ENCODE measurements around the gene PPP1R13B. TPM values are rescaled to one million over a fixed set of nuclear protein-coding genes. Genes with fewer than 3 reads are reported as not detected.

Gene PPP1R13B
- total and polyA plus RNA-seq, 2 experiments from 2014 or later, result 2.0 to 8.5 TPM

DNA sequence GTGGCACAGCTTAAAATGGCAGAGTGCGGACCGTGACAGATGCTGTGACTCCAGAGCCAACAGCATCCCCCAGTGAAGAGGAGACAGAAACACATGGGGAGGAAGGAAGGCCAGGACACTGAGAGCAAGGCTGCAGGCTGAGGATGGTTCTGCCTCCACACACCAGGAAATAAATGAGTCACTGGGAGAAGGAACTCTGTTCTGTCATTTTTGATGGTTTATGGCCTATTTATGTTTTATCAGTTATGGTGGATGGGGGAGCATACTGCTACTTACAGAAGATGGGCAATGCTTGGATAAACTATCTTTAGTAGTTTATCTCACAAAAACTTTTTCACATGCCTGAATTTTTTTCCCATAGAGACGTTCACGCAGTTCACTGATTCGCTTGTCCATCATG lies 97.9 kb downstream of the PPP1R13B start (continued):
- TF ChIP-seq, protein P1, sequence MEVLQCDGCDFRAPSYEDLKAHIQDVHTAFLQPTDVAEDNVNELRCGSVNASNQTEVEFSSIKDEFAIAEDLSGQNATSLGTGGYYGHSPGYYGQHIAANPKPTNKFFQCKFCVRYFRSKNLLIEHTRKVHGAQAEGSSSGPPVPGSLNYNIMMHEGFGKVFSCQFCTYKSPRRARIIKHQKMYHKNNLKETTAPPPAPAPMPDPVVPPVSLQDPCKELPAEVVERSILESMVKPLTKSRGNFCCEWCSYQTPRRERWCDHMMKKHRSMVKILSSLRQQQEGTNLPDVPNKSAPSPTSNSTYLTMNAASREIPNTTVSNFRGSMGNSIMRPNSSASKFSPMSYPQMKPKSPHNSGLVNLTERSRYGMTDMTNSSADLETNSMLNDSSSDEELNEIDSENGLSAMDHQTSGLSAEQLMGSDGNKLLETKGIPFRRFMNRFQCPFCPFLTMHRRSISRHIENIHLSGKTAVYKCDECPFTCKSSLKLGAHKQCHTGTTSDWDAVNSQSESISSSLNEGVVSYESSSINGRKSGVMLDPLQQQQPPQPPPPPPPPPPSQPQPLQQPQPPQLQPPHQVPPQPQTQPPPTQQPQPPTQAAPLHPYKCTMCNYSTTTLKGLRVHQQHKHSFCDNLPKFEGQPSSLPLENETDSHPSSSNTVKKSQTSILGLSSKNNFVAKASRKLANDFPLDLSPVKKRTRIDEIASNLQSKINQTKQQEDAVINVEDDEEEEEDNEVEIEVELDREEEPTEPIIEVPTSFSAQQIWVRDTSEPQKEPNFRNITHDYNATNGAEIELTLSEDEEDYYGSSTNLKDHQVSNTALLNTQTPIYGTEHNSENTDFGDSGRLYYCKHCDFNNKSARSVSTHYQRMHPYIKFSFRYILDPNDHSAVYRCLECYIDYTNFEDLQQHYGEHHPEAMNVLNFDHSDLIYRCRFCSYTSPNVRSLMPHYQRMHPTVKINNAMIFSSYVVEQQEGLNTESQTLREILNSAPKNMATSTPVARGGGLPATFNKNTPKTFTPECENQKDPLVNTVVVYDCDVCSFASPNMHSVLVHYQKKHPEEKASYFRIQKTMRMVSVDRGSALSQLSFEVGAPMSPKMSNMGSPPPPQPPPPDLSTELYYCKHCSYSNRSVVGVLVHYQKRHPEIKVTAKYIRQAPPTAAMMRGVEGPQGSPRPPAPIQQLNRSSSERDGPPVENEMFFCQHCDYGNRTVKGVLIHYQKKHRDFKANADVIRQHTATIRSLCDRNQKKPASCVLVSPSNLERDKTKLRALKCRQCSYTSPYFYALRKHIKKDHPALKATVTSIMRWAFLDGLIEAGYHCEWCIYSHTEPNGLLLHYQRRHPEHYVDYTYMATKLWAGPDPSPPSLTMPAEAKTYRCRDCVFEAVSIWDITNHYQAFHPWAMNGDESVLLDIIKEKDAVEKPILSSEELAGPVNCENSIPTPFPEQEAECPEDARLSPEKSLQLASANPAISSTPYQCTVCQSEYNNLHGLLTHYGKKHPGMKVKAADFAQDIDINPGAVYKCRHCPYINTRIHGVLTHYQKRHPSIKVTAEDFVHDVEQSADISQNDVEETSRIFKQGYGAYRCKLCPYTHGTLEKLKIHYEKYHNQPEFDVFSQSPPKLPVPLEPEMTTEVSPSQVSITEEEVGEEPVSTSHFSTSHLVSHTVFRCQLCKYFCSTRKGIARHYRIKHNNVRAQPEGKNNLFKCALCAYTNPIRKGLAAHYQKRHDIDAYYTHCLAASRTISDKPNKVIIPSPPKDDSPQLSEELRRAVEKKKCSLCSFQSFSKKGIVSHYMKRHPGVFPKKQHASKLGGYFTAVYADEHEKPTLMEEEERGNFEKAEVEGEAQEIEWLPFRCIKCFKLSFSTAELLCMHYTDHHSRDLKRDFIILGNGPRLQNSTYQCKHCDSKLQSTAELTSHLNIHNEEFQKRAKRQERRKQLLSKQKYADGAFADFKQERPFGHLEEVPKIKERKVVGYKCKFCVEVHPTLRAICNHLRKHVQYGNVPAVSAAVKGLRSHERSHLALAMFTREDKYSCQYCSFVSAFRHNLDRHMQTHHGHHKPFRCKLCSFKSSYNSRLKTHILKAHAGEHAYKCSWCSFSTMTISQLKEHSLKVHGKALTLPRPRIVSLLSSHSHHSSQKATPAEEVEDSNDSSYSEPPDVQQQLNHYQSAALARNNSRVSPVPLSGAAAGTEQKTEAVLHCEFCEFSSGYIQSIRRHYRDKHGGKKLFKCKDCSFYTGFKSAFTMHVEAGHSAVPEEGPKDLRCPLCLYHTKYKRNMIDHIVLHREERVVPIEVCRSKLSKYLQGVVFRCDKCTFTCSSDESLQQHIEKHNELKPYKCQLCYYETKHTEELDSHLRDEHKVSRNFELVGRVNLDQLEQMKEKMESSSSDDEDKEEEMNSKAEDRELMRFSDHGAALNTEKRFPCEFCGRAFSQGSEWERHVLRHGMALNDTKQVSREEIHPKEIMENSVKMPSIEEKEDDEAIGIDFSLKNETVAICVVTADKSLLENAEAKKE (CRISPR knock-in tag; IDR thresholded peaks at IDR 0.05), result no peak
- TF ChIP-seq, protein P2, sequence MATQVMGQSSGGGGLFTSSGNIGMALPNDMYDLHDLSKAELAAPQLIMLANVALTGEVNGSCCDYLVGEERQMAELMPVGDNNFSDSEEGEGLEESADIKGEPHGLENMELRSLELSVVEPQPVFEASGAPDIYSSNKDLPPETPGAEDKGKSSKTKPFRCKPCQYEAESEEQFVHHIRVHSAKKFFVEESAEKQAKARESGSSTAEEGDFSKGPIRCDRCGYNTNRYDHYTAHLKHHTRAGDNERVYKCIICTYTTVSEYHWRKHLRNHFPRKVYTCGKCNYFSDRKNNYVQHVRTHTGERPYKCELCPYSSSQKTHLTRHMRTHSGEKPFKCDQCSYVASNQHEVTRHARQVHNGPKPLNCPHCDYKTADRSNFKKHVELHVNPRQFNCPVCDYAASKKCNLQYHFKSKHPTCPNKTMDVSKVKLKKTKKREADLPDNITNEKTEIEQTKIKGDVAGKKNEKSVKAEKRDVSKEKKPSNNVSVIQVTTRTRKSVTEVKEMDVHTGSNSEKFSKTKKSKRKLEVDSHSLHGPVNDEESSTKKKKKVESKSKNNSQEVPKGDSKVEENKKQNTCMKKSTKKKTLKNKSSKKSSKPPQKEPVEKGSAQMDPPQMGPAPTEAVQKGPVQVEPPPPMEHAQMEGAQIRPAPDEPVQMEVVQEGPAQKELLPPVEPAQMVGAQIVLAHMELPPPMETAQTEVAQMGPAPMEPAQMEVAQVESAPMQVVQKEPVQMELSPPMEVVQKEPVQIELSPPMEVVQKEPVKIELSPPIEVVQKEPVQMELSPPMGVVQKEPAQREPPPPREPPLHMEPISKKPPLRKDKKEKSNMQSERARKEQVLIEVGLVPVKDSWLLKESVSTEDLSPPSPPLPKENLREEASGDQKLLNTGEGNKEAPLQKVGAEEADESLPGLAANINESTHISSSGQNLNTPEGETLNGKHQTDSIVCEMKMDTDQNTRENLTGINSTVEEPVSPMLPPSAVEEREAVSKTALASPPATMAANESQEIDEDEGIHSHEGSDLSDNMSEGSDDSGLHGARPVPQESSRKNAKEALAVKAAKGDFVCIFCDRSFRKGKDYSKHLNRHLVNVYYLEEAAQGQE (IDR thresholded peaks at IDR 0.05; ENCODE audit: unreplicated experiment), result no peak
- TF ChIP-seq ZNF331 (CRISPR knock-in tag; IDR thresholded peaks at IDR 0.05; ENCODE audit: low read depth), result no peak
- TF ChIP-seq POLR2AphosphoS5 (IDR thresholded peaks at IDR 0.05; ENCODE audit: low read depth), result no peak
- no peak for TF ChIP-seq EZH2phosphoT487 (IDR thresholded peaks at IDR 0.05; ENCODE audit: unreplicated experiment)
- TF ChIP-seq ETS1 (IDR thresholded peaks at IDR 0.05), result no peak
- TF ChIP-seq CTCF (conservative IDR thresholded peaks at IDR 0.05; ENCODE audit: low read depth in 2 of 2), result no peak
- no peak for TF ChIP-seq ZNF114 (CRISPR knock-in tag; IDR thresholded peaks at IDR 0.05)

All from GM23338 (cell line).